GM23338 (cell line): ENCODE measurements around the gene IZUMO3. TPM values are rescaled to one million over a fixed set of nuclear protein-coding genes. Genes with fewer than 3 reads are reported as not detected.

Experiments
- ATAC-seq: fragments of 200-7000 bp; cut with Tn5 transposase; 3 replicates; pipeline ENCODE4 v1.9.1; 2020
- DNase-seq: peaks from one replicate; pipeline ENCODE4 v3.0.0-alpha.2; 2015; ENCODE audit warnings: low spot score
- H2AFZ ChIP-seq: fragments of 200-600 bp; sonication (generic); 2 replicates; pipeline ENCODE4 v1.8.0; 2016; ENCODE audit warnings: antibody characterized with exemption, mild to moderate bottlenecking, moderate library complexity
- H3F3A ChIP-seq: fragments of 200-600 bp; sonication (generic); replicated peaks from 2 replicates; pipeline ENCODE4 v1.8.0; 2017; ENCODE audit warnings: antibody characterized with exemption, mixed run types, low read depth
- H3K27ac ChIP-seq: fragments of 200-600 bp; sonication (generic); 2 replicates; pipeline ENCODE4 v1.6.1; 2016; ENCODE audit warnings: low read depth
- H3K27me3 ChIP-seq: fragments of 200-600 bp; sonication (generic); 2 replicates; pipeline ENCODE4 v1.8.0; 2016; ENCODE audit warnings: mild to moderate bottlenecking, mixed run types, moderate library complexity; ENCODE audit not compliant: insufficient read depth
- H3K36me3 ChIP-seq: fragments of 200-600 bp; sonication (generic); 2 replicates; pipeline ENCODE4 v1.8.0; 2016; ENCODE audit warnings: mild to moderate bottlenecking; ENCODE audit not compliant: insufficient read depth
- H3K4me1 ChIP-seq: fragments of 200-600 bp; sonication (generic); 2 replicates; pipeline ENCODE4 v1.8.0; 2016; ENCODE audit warnings: mild to moderate bottlenecking, moderate library complexity; ENCODE audit not compliant: insufficient read depth
- H3K4me2 ChIP-seq: fragments of 200-600 bp; sonication (generic); 2 replicates; pipeline ENCODE4 v1.7.1; 2017; ENCODE audit warnings: mixed run types
- H3K4me3 ChIP-seq: fragments of 200-600 bp; sonication (generic); 2 replicates; pipeline ENCODE4 v1.6.1; 2016; ENCODE audit warnings: mixed run types
- H3K79me2 ChIP-seq: fragments of 200-600 bp; sonication (generic); replicated peaks from 2 replicates; pipeline ENCODE4 v1.8.0; 2017; ENCODE audit warnings: mild to moderate bottlenecking; ENCODE audit not compliant: insufficient read depth
- H3K9me2 ChIP-seq: fragments of 200-600 bp; sonication (generic); 2 replicates; pipeline ENCODE4 v1.8.0; 2017; ENCODE audit not compliant: insufficient read depth
- H4K20me1 ChIP-seq: fragments of 200-600 bp; sonication (generic); replicated peaks from 2 replicates; pipeline ENCODE4 v1.8.0; 2017; ENCODE audit warnings: mild to moderate bottlenecking; ENCODE audit not compliant: insufficient read depth
- H3K27ac Mint-ChIP-seq: 2 replicates; pipeline ENCODE4 v1.8.0; 2020; ENCODE audit warnings: inconsistent platforms, mild to moderate bottlenecking, moderate library complexity, mixed read lengths
- H3K27me3 Mint-ChIP-seq: 3 replicates; pipeline ENCODE4 v1.8.0; 2022; ENCODE audit warnings: low read depth, mild to moderate bottlenecking, moderate library complexity, mixed read lengths, inconsistent platforms; ENCODE audit not compliant: insufficient read depth, poor library complexity
- H3K36me3 Mint-ChIP-seq: 3 replicates; pipeline ENCODE4 v1.8.0; 2021; ENCODE audit warnings: low read depth, mild to moderate bottlenecking, inconsistent platforms, moderate library complexity, mixed read lengths
- H3K4me1 Mint-ChIP-seq: 3 replicates; pipeline ENCODE4 v1.8.0; 2020; ENCODE audit warnings: mild to moderate bottlenecking, inconsistent platforms, mixed read lengths
- H3K4me3 Mint-ChIP-seq: 3 replicates; pipeline ENCODE4 v1.8.0; 2021; ENCODE audit warnings: moderate library complexity, mild to moderate bottlenecking, inconsistent platforms, mixed read lengths
- H3K9me3 Mint-ChIP-seq: 3 replicates; pipeline ENCODE4 v1.8.0; 2020; ENCODE audit warnings: moderate library complexity, mild to moderate bottlenecking, inconsistent platforms, mixed read lengths
- CREB1 ChIP-seq: fragments of 250-450 bp; sonication (Bioruptor Pico); IDR thresholded peaks from 2 replicates; pipeline ENCODE4 v1.5.0; 2020; ENCODE audit warnings: low read depth, mild to moderate bottlenecking, moderate library complexity
- ETS1 ChIP-seq: IDR thresholded peaks from 2 replicates; pipeline ENCODE4 v1.6.1; 2016; ENCODE audit warnings: antibody characterized with exemption
- EZH2 ChIP-seq: fragments of 200-600 bp; sonication (generic); IDR thresholded peaks from one replicate; pipeline ENCODE4 v1.8.0; 2017; ENCODE audit warnings: antibody characterized with exemption, mild to moderate bottlenecking, low read depth; ENCODE audit not compliant: unreplicated experiment
- EZH2phosphoT487 ChIP-seq: fragments of 200-600 bp; sonication (generic); IDR thresholded peaks from one replicate; pipeline ENCODE4 v1.8.1; 2018; ENCODE audit warnings: antibody characterized with exemption; ENCODE audit not compliant: unreplicated experiment
- JUNB ChIP-seq: IDR thresholded peaks from one replicate; pipeline ENCODE4 v1.6.1; 2016; ENCODE audit warnings: antibody characterized with exemption; ENCODE audit not compliant: unreplicated experiment
- NANOG ChIP-seq: IDR thresholded peaks from 2 replicates; pipeline ENCODE4 v1.6.1; 2016; ENCODE audit warnings: antibody characterized with exemption, borderline replicate concordance
- POLR2AphosphoS5 ChIP-seq: IDR thresholded peaks from 2 replicates; pipeline ENCODE4 v1.6.1; 2016; ENCODE audit warnings: antibody characterized with exemption, low read depth
- STAT1 ChIP-seq: IDR thresholded peaks from one replicate; pipeline ENCODE4 v1.6.1; 2016; ENCODE audit warnings: antibody characterized with exemption; ENCODE audit not compliant: unreplicated experiment
- ZNF114 ChIP-seq: fragments of 250-450 bp; sonication (Bioruptor Pico); IDR thresholded peaks from 2 replicates; pipeline ENCODE4 v1.5.0; 2020; ENCODE audit warnings: mild to moderate bottlenecking, moderate library complexity
- ZNF331 ChIP-seq: fragments of 250-450 bp; sonication (Bioruptor Pico); IDR thresholded peaks from 2 replicates; pipeline ENCODE4 v1.5.0; 2020; ENCODE audit warnings: low read depth, mild to moderate bottlenecking, moderate library complexity
- polyA plus RNA-seq: library from polyadenylated mRNA; unstranded; fragments of >200 nt; fragmentation: Nextera tagmentation; extraction: Ambion mirVana; gene quantifications from 2 replicates; pipeline ENCODE4 v1.2.1, GENCODE V29; 2016
- total RNA-seq: library from RNA; depleted of rRNA; stranded (reverse); fragments of >200 nt; shearing (Covaris generic); gene quantifications from 2 replicates; pipeline ENCODE4 v1.2.3, GENCODE V29; 2014
- TF ChIP-seq, protein P1 (sequence below), 2 experiments: fragments of 200-600 bp in 1 of 2; sonication (generic) in 1 of 2; conservative IDR thresholded peaks; 2 replicates each; pipeline versions ENCODE4 v1.5.1 to v1.6.1; 2016 to 2017; ENCODE audit warnings: antibody characterized with exemption in 2 of 2, low read depth in 2 of 2, mild to moderate bottlenecking in 2 of 2, moderate library complexity in 1 of 2
- TF ChIP-seq, protein P2 (sequence below): IDR thresholded peaks from one replicate; pipeline ENCODE4 v1.6.1; 2018; ENCODE audit warnings: antibody characterized with exemption; ENCODE audit not compliant: unreplicated experiment
- TF ChIP-seq, protein P3 (sequence below): fragments of 250-450 bp; sonication (Bioruptor Pico); IDR thresholded peaks from 2 replicates; pipeline ENCODE4 v1.5.0; 2020; ENCODE audit warnings: mild to moderate bottlenecking, moderate library complexity

IZUMO3 gene
- total and polyA plus RNA-seq, 2 experiments from 2014 or later: not detected

- no peak overlapping the region for H3K4me3 Mint-ChIP-seq
- TF ChIP-seq CREB1 (CRISPR knock-in tag) (no peak), ZNF331 (CRISPR knock-in tag) (no peak), EZH2phosphoT487 (no peak), JUNB (no peak), POLR2AphosphoS5 (no peak), ZNF114 (CRISPR knock-in tag) (no peak), ETS1 (no peak), NANOG (no peak), EZH2 (no peak), STAT1 (no peak)
- TF ChIP-seq, protein P1, sequence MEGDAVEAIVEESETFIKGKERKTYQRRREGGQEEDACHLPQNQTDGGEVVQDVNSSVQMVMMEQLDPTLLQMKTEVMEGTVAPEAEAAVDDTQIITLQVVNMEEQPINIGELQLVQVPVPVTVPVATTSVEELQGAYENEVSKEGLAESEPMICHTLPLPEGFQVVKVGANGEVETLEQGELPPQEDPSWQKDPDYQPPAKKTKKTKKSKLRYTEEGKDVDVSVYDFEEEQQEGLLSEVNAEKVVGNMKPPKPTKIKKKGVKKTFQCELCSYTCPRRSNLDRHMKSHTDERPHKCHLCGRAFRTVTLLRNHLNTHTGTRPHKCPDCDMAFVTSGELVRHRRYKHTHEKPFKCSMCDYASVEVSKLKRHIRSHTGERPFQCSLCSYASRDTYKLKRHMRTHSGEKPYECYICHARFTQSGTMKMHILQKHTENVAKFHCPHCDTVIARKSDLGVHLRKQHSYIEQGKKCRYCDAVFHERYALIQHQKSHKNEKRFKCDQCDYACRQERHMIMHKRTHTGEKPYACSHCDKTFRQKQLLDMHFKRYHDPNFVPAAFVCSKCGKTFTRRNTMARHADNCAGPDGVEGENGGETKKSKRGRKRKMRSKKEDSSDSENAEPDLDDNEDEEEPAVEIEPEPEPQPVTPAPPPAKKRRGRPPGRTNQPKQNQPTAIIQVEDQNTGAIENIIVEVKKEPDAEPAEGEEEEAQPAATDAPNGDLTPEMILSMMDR (conservative IDR thresholded peaks at IDR 0.05; ENCODE audit: low read depth in 2 of 2): no peak
- TF ChIP-seq, protein P2, sequence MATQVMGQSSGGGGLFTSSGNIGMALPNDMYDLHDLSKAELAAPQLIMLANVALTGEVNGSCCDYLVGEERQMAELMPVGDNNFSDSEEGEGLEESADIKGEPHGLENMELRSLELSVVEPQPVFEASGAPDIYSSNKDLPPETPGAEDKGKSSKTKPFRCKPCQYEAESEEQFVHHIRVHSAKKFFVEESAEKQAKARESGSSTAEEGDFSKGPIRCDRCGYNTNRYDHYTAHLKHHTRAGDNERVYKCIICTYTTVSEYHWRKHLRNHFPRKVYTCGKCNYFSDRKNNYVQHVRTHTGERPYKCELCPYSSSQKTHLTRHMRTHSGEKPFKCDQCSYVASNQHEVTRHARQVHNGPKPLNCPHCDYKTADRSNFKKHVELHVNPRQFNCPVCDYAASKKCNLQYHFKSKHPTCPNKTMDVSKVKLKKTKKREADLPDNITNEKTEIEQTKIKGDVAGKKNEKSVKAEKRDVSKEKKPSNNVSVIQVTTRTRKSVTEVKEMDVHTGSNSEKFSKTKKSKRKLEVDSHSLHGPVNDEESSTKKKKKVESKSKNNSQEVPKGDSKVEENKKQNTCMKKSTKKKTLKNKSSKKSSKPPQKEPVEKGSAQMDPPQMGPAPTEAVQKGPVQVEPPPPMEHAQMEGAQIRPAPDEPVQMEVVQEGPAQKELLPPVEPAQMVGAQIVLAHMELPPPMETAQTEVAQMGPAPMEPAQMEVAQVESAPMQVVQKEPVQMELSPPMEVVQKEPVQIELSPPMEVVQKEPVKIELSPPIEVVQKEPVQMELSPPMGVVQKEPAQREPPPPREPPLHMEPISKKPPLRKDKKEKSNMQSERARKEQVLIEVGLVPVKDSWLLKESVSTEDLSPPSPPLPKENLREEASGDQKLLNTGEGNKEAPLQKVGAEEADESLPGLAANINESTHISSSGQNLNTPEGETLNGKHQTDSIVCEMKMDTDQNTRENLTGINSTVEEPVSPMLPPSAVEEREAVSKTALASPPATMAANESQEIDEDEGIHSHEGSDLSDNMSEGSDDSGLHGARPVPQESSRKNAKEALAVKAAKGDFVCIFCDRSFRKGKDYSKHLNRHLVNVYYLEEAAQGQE: no peak
- TF ChIP-seq, protein P3, sequence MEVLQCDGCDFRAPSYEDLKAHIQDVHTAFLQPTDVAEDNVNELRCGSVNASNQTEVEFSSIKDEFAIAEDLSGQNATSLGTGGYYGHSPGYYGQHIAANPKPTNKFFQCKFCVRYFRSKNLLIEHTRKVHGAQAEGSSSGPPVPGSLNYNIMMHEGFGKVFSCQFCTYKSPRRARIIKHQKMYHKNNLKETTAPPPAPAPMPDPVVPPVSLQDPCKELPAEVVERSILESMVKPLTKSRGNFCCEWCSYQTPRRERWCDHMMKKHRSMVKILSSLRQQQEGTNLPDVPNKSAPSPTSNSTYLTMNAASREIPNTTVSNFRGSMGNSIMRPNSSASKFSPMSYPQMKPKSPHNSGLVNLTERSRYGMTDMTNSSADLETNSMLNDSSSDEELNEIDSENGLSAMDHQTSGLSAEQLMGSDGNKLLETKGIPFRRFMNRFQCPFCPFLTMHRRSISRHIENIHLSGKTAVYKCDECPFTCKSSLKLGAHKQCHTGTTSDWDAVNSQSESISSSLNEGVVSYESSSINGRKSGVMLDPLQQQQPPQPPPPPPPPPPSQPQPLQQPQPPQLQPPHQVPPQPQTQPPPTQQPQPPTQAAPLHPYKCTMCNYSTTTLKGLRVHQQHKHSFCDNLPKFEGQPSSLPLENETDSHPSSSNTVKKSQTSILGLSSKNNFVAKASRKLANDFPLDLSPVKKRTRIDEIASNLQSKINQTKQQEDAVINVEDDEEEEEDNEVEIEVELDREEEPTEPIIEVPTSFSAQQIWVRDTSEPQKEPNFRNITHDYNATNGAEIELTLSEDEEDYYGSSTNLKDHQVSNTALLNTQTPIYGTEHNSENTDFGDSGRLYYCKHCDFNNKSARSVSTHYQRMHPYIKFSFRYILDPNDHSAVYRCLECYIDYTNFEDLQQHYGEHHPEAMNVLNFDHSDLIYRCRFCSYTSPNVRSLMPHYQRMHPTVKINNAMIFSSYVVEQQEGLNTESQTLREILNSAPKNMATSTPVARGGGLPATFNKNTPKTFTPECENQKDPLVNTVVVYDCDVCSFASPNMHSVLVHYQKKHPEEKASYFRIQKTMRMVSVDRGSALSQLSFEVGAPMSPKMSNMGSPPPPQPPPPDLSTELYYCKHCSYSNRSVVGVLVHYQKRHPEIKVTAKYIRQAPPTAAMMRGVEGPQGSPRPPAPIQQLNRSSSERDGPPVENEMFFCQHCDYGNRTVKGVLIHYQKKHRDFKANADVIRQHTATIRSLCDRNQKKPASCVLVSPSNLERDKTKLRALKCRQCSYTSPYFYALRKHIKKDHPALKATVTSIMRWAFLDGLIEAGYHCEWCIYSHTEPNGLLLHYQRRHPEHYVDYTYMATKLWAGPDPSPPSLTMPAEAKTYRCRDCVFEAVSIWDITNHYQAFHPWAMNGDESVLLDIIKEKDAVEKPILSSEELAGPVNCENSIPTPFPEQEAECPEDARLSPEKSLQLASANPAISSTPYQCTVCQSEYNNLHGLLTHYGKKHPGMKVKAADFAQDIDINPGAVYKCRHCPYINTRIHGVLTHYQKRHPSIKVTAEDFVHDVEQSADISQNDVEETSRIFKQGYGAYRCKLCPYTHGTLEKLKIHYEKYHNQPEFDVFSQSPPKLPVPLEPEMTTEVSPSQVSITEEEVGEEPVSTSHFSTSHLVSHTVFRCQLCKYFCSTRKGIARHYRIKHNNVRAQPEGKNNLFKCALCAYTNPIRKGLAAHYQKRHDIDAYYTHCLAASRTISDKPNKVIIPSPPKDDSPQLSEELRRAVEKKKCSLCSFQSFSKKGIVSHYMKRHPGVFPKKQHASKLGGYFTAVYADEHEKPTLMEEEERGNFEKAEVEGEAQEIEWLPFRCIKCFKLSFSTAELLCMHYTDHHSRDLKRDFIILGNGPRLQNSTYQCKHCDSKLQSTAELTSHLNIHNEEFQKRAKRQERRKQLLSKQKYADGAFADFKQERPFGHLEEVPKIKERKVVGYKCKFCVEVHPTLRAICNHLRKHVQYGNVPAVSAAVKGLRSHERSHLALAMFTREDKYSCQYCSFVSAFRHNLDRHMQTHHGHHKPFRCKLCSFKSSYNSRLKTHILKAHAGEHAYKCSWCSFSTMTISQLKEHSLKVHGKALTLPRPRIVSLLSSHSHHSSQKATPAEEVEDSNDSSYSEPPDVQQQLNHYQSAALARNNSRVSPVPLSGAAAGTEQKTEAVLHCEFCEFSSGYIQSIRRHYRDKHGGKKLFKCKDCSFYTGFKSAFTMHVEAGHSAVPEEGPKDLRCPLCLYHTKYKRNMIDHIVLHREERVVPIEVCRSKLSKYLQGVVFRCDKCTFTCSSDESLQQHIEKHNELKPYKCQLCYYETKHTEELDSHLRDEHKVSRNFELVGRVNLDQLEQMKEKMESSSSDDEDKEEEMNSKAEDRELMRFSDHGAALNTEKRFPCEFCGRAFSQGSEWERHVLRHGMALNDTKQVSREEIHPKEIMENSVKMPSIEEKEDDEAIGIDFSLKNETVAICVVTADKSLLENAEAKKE: no peak
- Histone ChIP-seq H3K9me2 (no peaks in the 10 kb centered on the region), H3K4me2 (no peak overlapping the region), H3K36me3 (no peaks in the 10 kb centered on the region), H2AFZ (no peak overlapping the region), H3K27me3 (no peaks in the 10 kb centered on the region), H3K4me3 (no peak overlapping the region), H3K79me2 (no peaks in the 10 kb centered on the region), H3F3A (no peaks in the 10 kb centered on the region), H3K27ac (no peak overlapping the region), H4K20me1 (no peaks in the 10 kb centered on the region), H3K4me1 (no peaks in the 10 kb centered on the region)
- DNase-seq (peak; percentile 8), ATAC-seq (no peak)
- H3K9me3 Mint-ChIP-seq: no peaks in the 10 kb centered on the region; the same call in 2 of the 3 replicates
- H3K4me1 Mint-ChIP-seq: no peaks in the 10 kb centered on the region; the same call in 1 of the 3 replicates
- no peaks in the 10 kb centered on the region for H3K36me3 Mint-ChIP-seq
- H3K27me3 Mint-ChIP-seq: peaks cover 1% of the 10 kb centered on the region
- no peak overlapping the region for H3K27ac Mint-ChIP-seq
These were observed 412 bp downstream of the IZUMO3 start for GRCh38 chr9:24545285-24545684.
